Measurements from ENCODE around the gene ANKRD39.

DNA sequence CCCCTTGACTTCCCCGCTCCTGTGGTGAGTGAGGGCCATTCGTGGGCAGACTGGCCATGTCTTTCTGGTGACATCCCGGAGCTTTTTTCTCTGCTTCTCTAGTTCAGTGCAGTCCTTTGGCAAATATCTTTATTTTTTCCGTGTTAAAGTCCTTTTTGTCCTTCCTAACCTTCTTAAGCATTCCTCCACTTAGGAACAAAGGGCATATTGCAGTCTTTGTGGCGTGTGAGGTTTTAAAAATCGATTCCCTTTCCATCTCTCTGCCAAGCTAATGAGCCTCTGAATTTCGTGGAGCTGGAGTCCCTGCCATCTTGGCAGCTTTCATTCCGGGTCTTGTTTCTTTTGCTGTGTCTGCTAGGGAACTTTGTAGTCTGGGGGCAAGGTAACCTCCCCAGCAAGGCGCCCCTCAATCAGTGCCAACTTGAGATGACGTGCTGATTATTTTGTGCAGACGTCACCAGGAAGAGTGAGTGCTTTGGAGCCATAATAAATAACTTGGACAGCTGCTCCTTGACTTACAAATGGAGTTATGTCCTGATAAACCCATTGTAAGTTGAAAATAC, 36.6 kb downstream of the ANKRD39 start:
- TF ChIP-seq, protein P1, sequence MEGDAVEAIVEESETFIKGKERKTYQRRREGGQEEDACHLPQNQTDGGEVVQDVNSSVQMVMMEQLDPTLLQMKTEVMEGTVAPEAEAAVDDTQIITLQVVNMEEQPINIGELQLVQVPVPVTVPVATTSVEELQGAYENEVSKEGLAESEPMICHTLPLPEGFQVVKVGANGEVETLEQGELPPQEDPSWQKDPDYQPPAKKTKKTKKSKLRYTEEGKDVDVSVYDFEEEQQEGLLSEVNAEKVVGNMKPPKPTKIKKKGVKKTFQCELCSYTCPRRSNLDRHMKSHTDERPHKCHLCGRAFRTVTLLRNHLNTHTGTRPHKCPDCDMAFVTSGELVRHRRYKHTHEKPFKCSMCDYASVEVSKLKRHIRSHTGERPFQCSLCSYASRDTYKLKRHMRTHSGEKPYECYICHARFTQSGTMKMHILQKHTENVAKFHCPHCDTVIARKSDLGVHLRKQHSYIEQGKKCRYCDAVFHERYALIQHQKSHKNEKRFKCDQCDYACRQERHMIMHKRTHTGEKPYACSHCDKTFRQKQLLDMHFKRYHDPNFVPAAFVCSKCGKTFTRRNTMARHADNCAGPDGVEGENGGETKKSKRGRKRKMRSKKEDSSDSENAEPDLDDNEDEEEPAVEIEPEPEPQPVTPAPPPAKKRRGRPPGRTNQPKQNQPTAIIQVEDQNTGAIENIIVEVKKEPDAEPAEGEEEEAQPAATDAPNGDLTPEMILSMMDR (IDR thresholded peaks at IDR 0.05) = no peak
- TF ChIP-seq SIN3A (IDR thresholded peaks at IDR 0.05; ENCODE audit: borderline replicate concordance, insufficient read depth, low read depth, low read length) = no peak
